Activated CD8-positive, alpha-beta memory T cell treated with anti-CD3 and anti-CD28 coated beads, Interleukin-2, amount 10 ng/mL, durations not matched to agents 7 days and 5 days (primary cell): Measurements from ENCODE around the gene WSCD2. TPM values are rescaled to one million over a fixed set of nuclear protein-coding genes. Genes with fewer than 3 reads are reported as not detected.

Experiments used
- ATAC-seq: fragments of 150-1000 bp; cut with Tn5 transposase; one replicate; pipeline ENCODE4 v1.10.0; 2021; ENCODE audit warnings: moderate library complexity
- CTCF ChIA-PET: fragments of 350-600 bp; sonication (Branson Sonifier 250); formaldehyde crosslinking; loops from one replicate; lab custom pipeline; 2021; ENCODE audit warnings: antibody characterized with exemption; lab: Charles Lee
- DNase-seq: peaks from one replicate; pipeline ENCODE4 v3.0.0-alpha.2; 2020
- H3K27ac Mint-ChIP-seq: one replicate; pipeline ENCODE4 v1.8.0; 2021; ENCODE audit warnings: mild to moderate bottlenecking, mixed read lengths
- H3K27me3 Mint-ChIP-seq: one replicate; pipeline ENCODE4 v1.8.0; 2021; ENCODE audit warnings: mixed read lengths
- H3K36me3 Mint-ChIP-seq: one replicate; pipeline ENCODE4 v1.8.0; 2021; ENCODE audit warnings: mild to moderate bottlenecking, mixed read lengths
- H3K4me1 Mint-ChIP-seq: one replicate; pipeline ENCODE4 v1.8.0; 2021; ENCODE audit warnings: mixed read lengths
- H3K4me3 Mint-ChIP-seq: one replicate; pipeline ENCODE4 v1.8.0; 2021; ENCODE audit warnings: mild to moderate bottlenecking, moderate library complexity, mixed read lengths
- H3K9me3 Mint-ChIP-seq: one replicate; pipeline ENCODE4 v1.8.0; 2022; ENCODE audit warnings: low read depth, mixed read lengths
- total RNA-seq, 2 experiments: library from RNA; stranded (reverse); gene quantifications; one replicate each; pipeline ENCODE4 v1.2.3, GENCODE V29; 2021

WSCD2 gene
- total RNA-seq, 2 experiments from 2014 or later: not detected

DNA sequence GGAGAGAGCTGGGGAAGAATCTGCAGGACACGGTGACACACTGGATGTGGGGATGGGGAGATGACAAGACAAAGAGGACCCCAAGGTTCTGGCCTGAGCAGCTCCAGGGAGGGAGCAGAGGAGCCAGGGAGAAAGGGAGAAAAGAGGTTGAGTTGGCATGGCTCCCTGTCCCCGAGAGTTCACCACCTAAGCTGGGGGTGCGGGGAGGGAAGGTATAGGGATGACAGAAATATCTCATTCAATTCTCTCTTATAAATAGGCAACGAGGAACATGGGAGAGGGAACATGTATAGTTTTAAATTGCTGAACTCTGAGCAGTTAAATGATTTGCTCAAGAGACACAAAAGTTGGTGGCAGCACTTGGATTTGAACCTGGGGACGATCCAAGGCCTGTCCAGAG, 124.9 kb downstream of the WSCD2 start:
- DNase-seq (no peak), ATAC-seq (no peak)
- H3K4me1 Mint-ChIP-seq: no peaks in the 10 kb centered on the region
- H3K27ac Mint-ChIP-seq: no peak overlapping the region
- no peaks in the 10 kb centered on the region for H3K9me3 Mint-ChIP-seq
- no peaks in the 10 kb centered on the region for H3K36me3 Mint-ChIP-seq
- peaks cover 9% of the 10 kb centered on the region for H3K27me3 Mint-ChIP-seq
- CTCF ChIA-PET: no interaction called here
- H3K4me3 Mint-ChIP-seq: no peak overlapping the region

DNA sequence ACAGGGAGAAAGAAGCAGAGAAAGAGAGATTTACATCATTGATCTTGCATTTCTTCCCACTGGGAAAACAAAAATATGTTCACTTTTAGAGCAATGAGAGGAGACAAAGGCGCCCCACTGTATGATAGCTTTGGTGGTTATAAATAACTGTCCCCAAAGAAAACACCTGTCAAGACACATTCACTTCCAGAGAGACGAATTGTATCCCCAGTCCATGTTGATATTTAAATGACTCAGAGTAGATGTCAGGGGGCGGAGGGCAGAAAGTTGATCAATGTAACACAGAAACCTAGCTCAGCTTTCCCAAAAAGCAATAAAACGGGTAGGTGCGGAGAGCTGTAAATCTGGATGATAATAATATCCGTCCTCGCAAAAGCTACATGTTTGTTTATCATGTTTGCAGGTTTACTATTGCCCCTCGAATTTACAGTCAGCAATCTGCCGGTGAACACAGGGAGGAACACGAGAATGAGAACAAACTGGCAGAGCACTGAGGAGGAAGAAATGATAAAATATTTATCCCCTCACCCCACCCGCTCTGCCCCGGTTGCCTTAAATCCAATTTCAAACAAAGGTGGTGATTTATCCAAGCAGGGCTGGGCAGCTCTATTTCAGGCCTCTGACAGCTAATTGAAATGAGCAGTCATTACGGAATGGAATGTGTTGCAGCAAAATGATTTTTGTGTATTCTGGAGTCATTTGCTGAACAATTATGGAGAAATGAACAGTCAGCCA, 125.6 kb downstream of the WSCD2 start:
- no peak for ATAC-seq
- DNase-seq: no peak
- CTCF ChIA-PET: no interaction called here
- Mint-ChIP-seq H3K27ac (no peak overlapping the region), H3K27me3 (peaks cover 9% of the 10 kb centered on the region), H3K4me3 (no peak overlapping the region), H3K4me1 (no peaks in the 10 kb centered on the region), H3K9me3 (no peaks in the 10 kb centered on the region), H3K36me3 (no peaks in the 10 kb centered on the region)

GRCh38 chr12:108255252-108255602, 126.1 kb downstream of the WSCD2 start:
- no peak overlapping the region for H3K4me3 Mint-ChIP-seq
- no peak for DNase-seq
- no peaks in the 10 kb centered on the region for H3K9me3 Mint-ChIP-seq
- no peaks in the 10 kb centered on the region for H3K36me3 Mint-ChIP-seq
- no peak overlapping the region for H3K27ac Mint-ChIP-seq
- no peaks in the 10 kb centered on the region for H3K4me1 Mint-ChIP-seq
- H3K27me3 Mint-ChIP-seq: peaks cover 12% of the 10 kb centered on the region
- CTCF ChIA-PET: no interaction called here
- ATAC-seq: no peak

GRCh38 chr12:108257004-108257403, 127.9 kb downstream of the WSCD2 start:
- DNase-seq: no peak
- Mint-ChIP-seq H3K4me3 (no peak overlapping the region), H3K9me3 (peaks cover 7% of the 10 kb centered on the region), H3K4me1 (no peaks in the 10 kb centered on the region), H3K27me3 (peaks cover 11% of the 10 kb centered on the region), H3K36me3 (no peaks in the 10 kb centered on the region), H3K27ac (no peak overlapping the region)
- CTCF ChIA-PET: no interaction called here
- ATAC-seq: no peak

DNA sequence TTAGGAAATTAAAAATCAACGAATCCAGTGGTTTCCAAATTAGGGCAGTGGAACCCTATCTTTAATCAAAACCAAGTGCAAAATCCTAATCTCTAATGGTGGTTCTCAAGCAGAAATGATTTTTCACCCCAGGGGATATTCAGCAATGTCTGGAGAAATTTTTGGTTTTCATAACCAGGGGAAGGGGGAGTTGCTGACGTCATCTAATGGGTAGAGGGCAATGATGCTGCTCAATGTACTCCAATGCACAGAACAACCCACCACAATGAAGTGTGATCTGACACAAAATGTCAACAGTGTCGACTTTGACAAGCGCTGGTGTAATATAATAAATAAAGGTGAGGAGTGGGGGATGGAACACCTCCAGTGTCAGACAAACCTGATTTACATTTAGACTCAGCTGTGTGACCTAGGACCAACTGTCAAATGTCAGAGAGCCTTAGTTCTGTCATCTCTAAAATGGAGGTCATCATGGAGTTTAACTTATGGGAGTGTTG, 128.6 kb downstream of the WSCD2 start:
- peaks cover 6% of the 10 kb centered on the region for H3K27me3 Mint-ChIP-seq
- no peak overlapping the region for H3K27ac Mint-ChIP-seq
- ATAC-seq: no peak
- no peaks in the 10 kb centered on the region for H3K4me1 Mint-ChIP-seq
- H3K36me3 Mint-ChIP-seq: no peaks in the 10 kb centered on the region
- CTCF ChIA-PET: no interaction called here
- no peak overlapping the region for H3K4me3 Mint-ChIP-seq
- DNase-seq: no peak
- H3K9me3 Mint-ChIP-seq: peaks cover 7% of the 10 kb centered on the region

GRCh38 chr12:108260039-108260438, 131.0 kb downstream of the WSCD2 start:
- H3K4me3 Mint-ChIP-seq: no peak overlapping the region
- no peak overlapping the region for H3K27ac Mint-ChIP-seq
- DNase-seq (no peak), ATAC-seq (no peak)
- H3K9me3 Mint-ChIP-seq: peaks cover 7% of the 10 kb centered on the region
- no peaks in the 10 kb centered on the region for H3K36me3 Mint-ChIP-seq
- peaks cover 6% of the 10 kb centered on the region for H3K27me3 Mint-ChIP-seq
- CTCF ChIA-PET: no interaction called here
- no peaks in the 10 kb centered on the region for H3K4me1 Mint-ChIP-seq

DNA sequence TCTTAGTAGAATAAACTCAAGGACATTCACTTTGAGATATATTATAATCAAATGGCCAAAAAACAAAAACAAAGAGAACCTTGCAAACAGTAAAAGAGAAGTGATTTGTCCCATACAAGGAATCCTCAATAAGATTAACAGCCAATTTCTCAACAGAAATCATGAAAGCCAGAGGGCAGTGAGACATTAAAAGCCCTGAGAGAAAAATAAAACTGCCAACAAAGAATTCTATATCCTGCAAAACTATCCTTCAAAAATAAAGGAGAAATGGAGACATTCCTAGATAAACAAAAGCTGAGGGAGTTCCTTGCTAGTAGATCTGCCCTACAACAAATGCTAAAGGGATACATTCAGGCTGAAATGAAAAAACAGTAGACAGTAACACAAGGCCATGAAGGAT, 131.9 kb downstream of the WSCD2 start:
- no peaks in the 10 kb centered on the region for H3K36me3 Mint-ChIP-seq
- DNase-seq (no peak), ATAC-seq (no peak)
- H3K9me3 Mint-ChIP-seq: peaks cover 7% of the 10 kb centered on the region
- CTCF ChIA-PET: no interaction called here
- no peak overlapping the region for H3K27ac Mint-ChIP-seq
- H3K4me1 Mint-ChIP-seq: no peaks in the 10 kb centered on the region
- H3K27me3 Mint-ChIP-seq: peaks cover 8% of the 10 kb centered on the region
- H3K4me3 Mint-ChIP-seq: no peak overlapping the region

DNA sequence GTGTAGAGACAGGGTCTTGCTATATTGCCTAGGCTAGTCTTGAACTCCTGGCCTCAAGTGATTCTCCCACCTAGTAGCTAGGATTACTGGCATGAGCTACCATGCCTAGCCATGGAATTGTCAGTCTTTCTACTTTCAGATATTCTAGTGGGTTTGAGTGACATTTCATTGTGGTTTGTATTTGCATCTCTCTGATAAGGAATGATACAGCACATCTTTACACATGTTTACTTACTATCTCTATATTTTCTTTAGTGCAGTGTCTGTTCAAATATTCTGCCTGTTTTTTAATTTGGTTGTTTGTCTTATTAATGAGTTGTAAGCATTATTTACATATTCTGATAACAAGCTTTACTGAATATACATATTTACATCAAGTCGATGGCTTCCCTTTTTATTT, 136.4 kb downstream of the WSCD2 start:
- Mint-ChIP-seq H3K36me3 (no peaks in the 10 kb centered on the region), H3K4me1 (no peaks in the 10 kb centered on the region), H3K9me3 (peaks cover 6% of the 10 kb centered on the region), H3K27ac (no peak overlapping the region), H3K27me3 (peaks cover 4% of the 10 kb centered on the region), H3K4me3 (no peak overlapping the region)
- DNase-seq (no peak), ATAC-seq (no peak)
- CTCF ChIA-PET: no interaction called here

DNA sequence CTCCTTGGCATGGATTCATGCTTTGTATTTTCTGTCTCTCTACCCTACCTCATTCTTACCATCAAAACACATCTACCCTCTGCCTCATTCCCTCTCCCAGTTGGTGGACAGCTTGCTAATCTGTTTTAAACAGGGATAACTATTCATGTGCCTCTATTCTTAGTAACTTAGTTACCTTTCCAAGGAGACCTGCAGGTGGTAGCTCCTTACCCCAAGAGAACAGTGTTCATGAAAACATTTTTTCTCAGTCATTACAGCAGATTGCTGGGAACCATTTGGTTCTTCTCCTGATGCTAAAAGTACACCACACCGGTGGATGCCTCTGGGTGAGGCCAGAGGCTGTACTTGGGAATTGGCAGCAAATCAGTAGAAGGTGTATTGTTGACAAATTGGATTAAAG, 137.0 kb downstream of the WSCD2 start:
- no peak overlapping the region for H3K27ac Mint-ChIP-seq
- H3K36me3 Mint-ChIP-seq: no peaks in the 10 kb centered on the region
- peaks cover 1% of the 10 kb centered on the region for H3K9me3 Mint-ChIP-seq
- no peak for ATAC-seq
- H3K27me3 Mint-ChIP-seq: peaks cover 4% of the 10 kb centered on the region
- no peak overlapping the region for H3K4me3 Mint-ChIP-seq
- DNase-seq: no peak
- no peaks in the 10 kb centered on the region for H3K4me1 Mint-ChIP-seq
- CTCF ChIA-PET: no interaction called here

GRCh38 chr12:108267450-108267849, 138.4 kb downstream of the WSCD2 start:
- no peaks in the 10 kb centered on the region for H3K9me3 Mint-ChIP-seq
- H3K4me1 Mint-ChIP-seq: no peaks in the 10 kb centered on the region
- DNase-seq (no peak), ATAC-seq (no peak)
- no peak overlapping the region for H3K4me3 Mint-ChIP-seq
- H3K27me3 Mint-ChIP-seq: peaks cover 4% of the 10 kb centered on the region
- H3K36me3 Mint-ChIP-seq: no peaks in the 10 kb centered on the region
- H3K27ac Mint-ChIP-seq: no peak overlapping the region
- CTCF ChIA-PET: no interaction called here

GRCh38 chr12:108268397-108268796, 139.3 kb downstream of the WSCD2 start:
- Mint-ChIP-seq H3K27ac (no peak overlapping the region), H3K4me3 (no peak overlapping the region), H3K4me1 (no peaks in the 10 kb centered on the region), H3K27me3 (peaks cover 4% of the 10 kb centered on the region), H3K36me3 (no peaks in the 10 kb centered on the region), H3K9me3 (no peaks in the 10 kb centered on the region)
- DNase-seq (no peak), ATAC-seq (no peak)
- CTCF ChIA-PET: no interaction called here

GRCh38 chr12:108269224-108269623, 140.1 kb downstream of the WSCD2 start:
- Mint-ChIP-seq H3K36me3 (no peaks in the 10 kb centered on the region), H3K9me3 (no peaks in the 10 kb centered on the region), H3K4me1 (no peaks in the 10 kb centered on the region), H3K4me3 (no peak overlapping the region), H3K27me3 (peaks cover 4% of the 10 kb centered on the region), H3K27ac (no peak overlapping the region)
- DNase-seq (no peak), ATAC-seq (no peak)
- CTCF ChIA-PET: no interaction called here

DNA sequence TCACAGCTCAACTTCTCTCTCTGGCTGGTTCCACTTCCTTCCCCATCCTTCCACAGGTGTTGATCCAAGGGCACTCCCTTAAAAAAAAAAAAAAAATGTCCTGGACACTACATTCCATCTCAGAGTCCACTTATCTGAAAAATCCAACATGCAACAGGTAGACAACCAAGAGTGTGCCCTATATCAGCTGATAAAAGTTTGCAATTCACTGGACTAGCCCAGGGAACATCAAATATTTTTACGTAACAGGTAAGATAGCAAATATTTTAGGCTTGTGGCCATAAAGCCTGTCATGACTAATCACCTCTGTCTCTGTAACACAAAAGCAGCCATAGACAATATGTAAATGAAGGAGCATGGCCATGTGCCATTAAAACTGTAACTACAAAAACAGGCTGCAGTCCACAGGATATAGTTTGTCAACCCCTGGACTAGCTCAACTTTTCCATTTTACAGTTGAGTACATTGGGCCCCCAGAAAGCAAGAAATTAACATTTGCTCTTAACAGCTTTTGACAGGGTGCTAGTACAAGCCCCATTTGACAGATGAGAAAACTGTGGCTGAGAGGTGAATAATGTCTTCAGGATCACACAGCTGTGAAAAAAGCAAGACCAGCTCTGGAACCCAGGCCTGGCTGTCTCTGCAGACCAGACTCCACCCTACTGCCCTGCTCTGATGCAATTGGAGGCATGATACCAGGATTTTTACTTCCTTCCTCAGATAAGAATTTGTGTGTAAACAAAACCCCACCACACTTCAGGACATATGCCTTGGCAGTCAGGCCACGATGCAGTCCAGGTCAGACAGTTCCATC, 141.2 kb downstream of the WSCD2 start:
- no peaks in the 10 kb centered on the region for H3K36me3 Mint-ChIP-seq
- peaks cover 4% of the 10 kb centered on the region for H3K27me3 Mint-ChIP-seq
- no peak overlapping the region for H3K27ac Mint-ChIP-seq
- H3K4me1 Mint-ChIP-seq: no peaks in the 10 kb centered on the region
- no peak for DNase-seq
- ATAC-seq: no peak
- CTCF ChIA-PET: no interaction called here
- H3K9me3 Mint-ChIP-seq: no peaks in the 10 kb centered on the region
- H3K4me3 Mint-ChIP-seq: no peak overlapping the region

DNA sequence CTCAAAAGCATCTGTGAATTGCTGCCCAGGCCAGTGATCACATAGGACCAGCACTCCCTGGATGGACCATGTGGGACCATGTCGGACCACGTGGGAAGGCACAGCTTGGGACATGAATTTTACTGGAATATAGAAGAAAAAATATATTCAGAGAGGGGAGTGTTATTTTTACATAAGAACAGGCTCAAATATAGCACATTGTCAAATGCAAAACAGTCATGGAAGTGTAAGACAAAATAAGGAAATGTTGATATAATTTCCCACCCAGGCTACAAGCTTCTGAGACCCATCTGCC, 141.7 kb downstream of the WSCD2 start:
- H3K36me3 Mint-ChIP-seq: no peaks in the 10 kb centered on the region

More for the DNA sequence above, 141.7 kb downstream of the WSCD2 start:
- CTCF ChIA-PET: no interaction called here
- Mint-ChIP-seq H3K9me3 (no peaks in the 10 kb centered on the region), H3K27me3 (peaks cover 2% of the 10 kb centered on the region), H3K27ac (no peak overlapping the region), H3K4me3 (no peak overlapping the region), H3K4me1 (no peaks in the 10 kb centered on the region)
- ATAC-seq (no peak), DNase-seq (no peak)
